Measurements from ENCODE around the gene CIP2A.

DNA sequence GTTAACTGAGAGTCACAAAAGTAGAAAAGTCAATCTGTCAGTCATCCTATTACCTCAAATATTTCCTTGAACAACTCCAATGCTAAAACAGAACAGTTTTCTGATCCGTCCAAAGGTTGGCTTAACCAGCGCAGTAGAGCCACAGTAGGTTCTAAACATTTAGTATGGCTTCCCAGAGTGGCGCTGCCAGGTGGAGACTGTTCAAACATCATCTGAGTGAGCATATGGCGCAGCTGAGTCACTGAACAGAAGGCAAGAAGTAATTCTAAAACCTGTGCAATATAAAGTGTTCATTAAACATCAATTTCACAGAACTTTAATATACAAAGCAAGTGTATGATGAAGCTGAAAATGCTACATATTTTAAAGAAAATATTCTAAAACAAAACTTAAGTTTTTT, 19.9 kb downstream of the CIP2A start:
- TF ChIP-seq, protein P1, sequence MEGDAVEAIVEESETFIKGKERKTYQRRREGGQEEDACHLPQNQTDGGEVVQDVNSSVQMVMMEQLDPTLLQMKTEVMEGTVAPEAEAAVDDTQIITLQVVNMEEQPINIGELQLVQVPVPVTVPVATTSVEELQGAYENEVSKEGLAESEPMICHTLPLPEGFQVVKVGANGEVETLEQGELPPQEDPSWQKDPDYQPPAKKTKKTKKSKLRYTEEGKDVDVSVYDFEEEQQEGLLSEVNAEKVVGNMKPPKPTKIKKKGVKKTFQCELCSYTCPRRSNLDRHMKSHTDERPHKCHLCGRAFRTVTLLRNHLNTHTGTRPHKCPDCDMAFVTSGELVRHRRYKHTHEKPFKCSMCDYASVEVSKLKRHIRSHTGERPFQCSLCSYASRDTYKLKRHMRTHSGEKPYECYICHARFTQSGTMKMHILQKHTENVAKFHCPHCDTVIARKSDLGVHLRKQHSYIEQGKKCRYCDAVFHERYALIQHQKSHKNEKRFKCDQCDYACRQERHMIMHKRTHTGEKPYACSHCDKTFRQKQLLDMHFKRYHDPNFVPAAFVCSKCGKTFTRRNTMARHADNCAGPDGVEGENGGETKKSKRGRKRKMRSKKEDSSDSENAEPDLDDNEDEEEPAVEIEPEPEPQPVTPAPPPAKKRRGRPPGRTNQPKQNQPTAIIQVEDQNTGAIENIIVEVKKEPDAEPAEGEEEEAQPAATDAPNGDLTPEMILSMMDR (IDR thresholded peaks at IDR 0.05), result no peak
- no peak for TF ChIP-seq ZFX (IDR thresholded peaks at IDR 0.05; ENCODE audit: borderline replicate concordance)
